PC-9 (cell line): ENCODE data around the gene CNBP. TPM values are rescaled to one million over a fixed set of nuclear protein-coding genes. Genes with fewer than 3 reads are reported as not detected.

Experiments
- BruUV-seq: library from RNA; stranded (reverse); fragments of 400-500 nt; replicated peaks from 2 replicates; lab custom pipeline; 2021; lab: Mats Ljungman, UMichigan
- CTCF ChIA-PET: fragments of 300-600 bp; sonication (Branson Sonifier 250); formaldehyde crosslinking; loops from one replicate; lab custom pipeline; 2022; ENCODE audit warnings: antibody characterized with exemption; lab: Charles Lee
- POLR2A ChIA-PET: fragments of 300-600 bp; sonication (Branson Sonifier 250); formaldehyde crosslinking; loops from one replicate; lab custom pipeline; 2022; ENCODE audit warnings: antibody characterized with exemption; ENCODE audit not compliant: unreplicated experiment; lab: Charles Lee
- DNase-seq, 2 experiments: peaks; one replicate each; pipeline versions ENCODE4 v3.0.0 to v3.0.0-alpha.2; 2015 to 2022; ENCODE audit warnings: mixed read lengths in 1 of 2
- H2AFZ ChIP-seq: fragments of 200-600 bp; sonication (generic); 2 replicates; pipeline ENCODE4 v1.8.1; 2017; ENCODE audit warnings: antibody characterized with exemption
- H3F3A ChIP-seq: fragments of 200-600 bp; sonication (generic); 2 replicates; pipeline ENCODE4 v1.8.1; 2017; ENCODE audit warnings: antibody characterized with exemption, mild to moderate bottlenecking, low read depth; ENCODE audit not compliant: insufficient read depth
- H3K27ac ChIP-seq: fragments of 200-600 bp; sonication (generic); 2 replicates; pipeline ENCODE4 v1.6.1; 2016; ENCODE audit warnings: mixed run types
- H3K27me3 ChIP-seq: fragments of 200-600 bp; sonication (generic); 2 replicates; pipeline ENCODE4 v1.6.1; 2016; ENCODE audit warnings: low read depth, mixed run types; ENCODE audit not compliant: insufficient read depth
- H3K36me3 ChIP-seq: fragments of 200-600 bp; sonication (generic); 2 replicates; pipeline ENCODE4 v1.6.1; 2016; ENCODE audit warnings: low read depth, mixed run types
- H3K4me1 ChIP-seq: fragments of 200-600 bp; sonication (generic); replicated peaks from 2 replicates; pipeline ENCODE4 v1.6.1; 2016; ENCODE audit warnings: mixed run types; ENCODE audit not compliant: insufficient read depth
- H3K4me2 ChIP-seq: fragments of 200-600 bp; sonication (generic); 2 replicates; pipeline ENCODE4 v1.6.1; 2017; ENCODE audit warnings: mixed run types
- H3K4me3 ChIP-seq: fragments of 200-600 bp; sonication (generic); 2 replicates; pipeline ENCODE4 v1.6.1; 2016; ENCODE audit warnings: mixed run types
- H3K79me2 ChIP-seq: fragments of 200-600 bp; sonication (generic); 2 replicates; pipeline ENCODE4 v1.6.1; 2017; ENCODE audit warnings: low read depth, mixed run types
- H3K9me2 ChIP-seq: fragments of 200-600 bp; sonication (generic); 2 replicates; pipeline ENCODE4 v1.8.1; 2017; ENCODE audit warnings: mild to moderate bottlenecking; ENCODE audit not compliant: insufficient read depth
- H3K9me3 ChIP-seq: fragments of 200-600 bp; sonication (generic); 2 replicates; pipeline ENCODE4 v1.8.1; 2016; ENCODE audit warnings: low read depth; ENCODE audit not compliant: insufficient read depth
- H4K20me1 ChIP-seq: fragments of 200-600 bp; sonication (generic); 2 replicates; pipeline ENCODE4 v1.8.1; 2017; ENCODE audit not compliant: insufficient read depth
- EZH2 ChIP-seq: fragments of 200-600 bp; sonication (generic); IDR thresholded peaks from 2 replicates; pipeline ENCODE4 v1.8.0; 2017; ENCODE audit warnings: antibody characterized with exemption, low read depth
- intact Hi-C: fragments of 100-400 bp; cut with micrococcal nuclease; formaldehyde crosslinking; loops from one replicate; pipeline ENCODE4 v1.10.0; 2022; ENCODE audit not compliant: unreplicated experiment
- total RNA-seq: library from RNA; stranded (reverse); gene quantifications from 2 replicates; pipeline ENCODE4 v1.2.3, GENCODE V29; 2021
- TF ChIP-seq, protein P1 (sequence below): fragments of 200-600 bp; sonication (generic); conservative IDR thresholded peaks from 2 replicates; pipeline ENCODE4 v1.6.1; 2017; ENCODE audit warnings: mixed run types, antibody characterized with exemption, mild to moderate bottlenecking, moderate library complexity

The CNBP gene
- total RNA-seq, 1 experiment from 2014 or later = 265 TPM

DNA sequence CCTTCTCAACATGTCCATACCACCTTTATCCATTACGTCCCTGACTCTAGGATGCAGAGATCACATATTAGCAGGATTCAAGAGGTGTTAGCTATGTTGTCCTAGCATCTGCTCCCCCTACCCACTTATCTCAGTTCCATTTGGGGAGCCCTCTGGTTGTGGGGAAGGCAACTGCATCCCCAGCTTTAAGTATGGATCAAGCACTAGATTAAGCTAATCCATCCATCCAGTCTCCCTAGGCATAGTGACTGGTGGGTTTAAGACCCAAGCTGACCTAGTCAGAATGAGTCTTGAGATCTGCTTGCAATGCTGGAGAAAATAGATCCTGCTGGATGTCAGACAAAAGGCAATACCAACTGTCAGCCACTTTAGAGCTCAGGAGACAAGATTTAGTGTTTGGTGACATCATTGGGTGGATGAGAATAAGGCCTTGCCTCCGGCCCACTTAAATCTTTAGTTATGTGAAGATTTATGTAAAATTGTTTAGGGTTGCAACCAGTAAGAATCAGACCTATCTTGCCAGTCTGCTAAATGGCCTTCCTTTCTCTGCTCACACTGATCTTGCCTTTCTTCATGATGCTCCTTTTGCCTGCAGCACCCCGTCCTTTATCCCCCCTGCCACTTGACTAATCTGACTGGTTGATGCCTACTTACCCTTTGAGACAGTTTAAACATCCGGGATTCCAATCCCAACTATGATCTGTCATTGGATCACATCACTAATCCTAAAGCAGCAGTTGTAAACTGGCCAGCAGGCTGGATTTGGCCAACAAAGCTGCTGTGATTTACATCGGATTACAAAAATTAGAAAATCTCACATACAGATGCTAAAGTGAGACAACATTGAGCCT, 20.7 kb downstream of the CNBP start:
- peak overlapping the region; percentile 88 for H3K27ac ChIP-seq
- H4K20me1 ChIP-seq = peaks cover 14% of the 10 kb centered on the region; the same call in 1 of the 2 replicates
- ChIA-PET CTCF (interaction anchor here (0.5 to 1.0 kb wide), 5 partner anchors 29 to 383 kb away, joined by 3 to 5 read pairs (median 4); no protein-coding TSS in a partner anchor), POLR2A (interaction anchor here (0.7 kb wide), 1 partner anchor 43 kb away, joined by 6 read pairs; no protein-coding TSS in a partner anchor)
- TF ChIP-seq, protein P1, sequence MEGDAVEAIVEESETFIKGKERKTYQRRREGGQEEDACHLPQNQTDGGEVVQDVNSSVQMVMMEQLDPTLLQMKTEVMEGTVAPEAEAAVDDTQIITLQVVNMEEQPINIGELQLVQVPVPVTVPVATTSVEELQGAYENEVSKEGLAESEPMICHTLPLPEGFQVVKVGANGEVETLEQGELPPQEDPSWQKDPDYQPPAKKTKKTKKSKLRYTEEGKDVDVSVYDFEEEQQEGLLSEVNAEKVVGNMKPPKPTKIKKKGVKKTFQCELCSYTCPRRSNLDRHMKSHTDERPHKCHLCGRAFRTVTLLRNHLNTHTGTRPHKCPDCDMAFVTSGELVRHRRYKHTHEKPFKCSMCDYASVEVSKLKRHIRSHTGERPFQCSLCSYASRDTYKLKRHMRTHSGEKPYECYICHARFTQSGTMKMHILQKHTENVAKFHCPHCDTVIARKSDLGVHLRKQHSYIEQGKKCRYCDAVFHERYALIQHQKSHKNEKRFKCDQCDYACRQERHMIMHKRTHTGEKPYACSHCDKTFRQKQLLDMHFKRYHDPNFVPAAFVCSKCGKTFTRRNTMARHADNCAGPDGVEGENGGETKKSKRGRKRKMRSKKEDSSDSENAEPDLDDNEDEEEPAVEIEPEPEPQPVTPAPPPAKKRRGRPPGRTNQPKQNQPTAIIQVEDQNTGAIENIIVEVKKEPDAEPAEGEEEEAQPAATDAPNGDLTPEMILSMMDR = no peak; the same call in 1 of the 2 replicates
- TF ChIP-seq EZH2 = no peak
- no peaks in the 10 kb centered on the region for H3K9me3 ChIP-seq
- H3K4me1 ChIP-seq = peaks cover 21% of the 10 kb centered on the region
- 0 out of 2 replicates have a peak, but pooled peaks cover 12% of the 10 kb centered on the region for H3K36me3 ChIP-seq
- peak overlapping the region; percentile 78 for H3K4me3 ChIP-seq
- H3K27me3 ChIP-seq = no peaks in the 10 kb centered on the region
- peaks cover 21% of the 10 kb centered on the region for H3K79me2 ChIP-seq
- no TSS peak for BruUV-seq
- intact Hi-C loops = no loop called here
- H3F3A ChIP-seq = peaks cover 63% of the 10 kb centered on the region
- H2AFZ ChIP-seq = no peak overlapping the region
- H3K4me2 ChIP-seq = peak overlapping the region; percentile 91
- H3K9me2 ChIP-seq = no peaks in the 10 kb centered on the region
- no peak for DNase-seq

- 0 out of 2 replicates have a peak, but pooled peaks cover 6% of the 10 kb centered on the region for H3K36me3 ChIP-seq
- peaks cover 21% of the 10 kb centered on the region for H3K4me1 ChIP-seq
- H3K27ac ChIP-seq = peak overlapping the region; percentile 88
- H3F3A ChIP-seq = peaks cover 52% of the 10 kb centered on the region
- peak overlapping the region; percentile 91 for H3K4me2 ChIP-seq
- intact Hi-C loops = loop anchor here (1.0 kb wide), 1 partner anchor 83 kb away; no protein-coding TSS in a partner anchor
- DNase-seq = peak in 1 of 2 experiments; percentile 33
- no TSS peak for BruUV-seq
- peak overlapping the region; percentile 93; the same call in 1 of the 2 replicates for H2AFZ ChIP-seq
- H3K79me2 ChIP-seq = peaks cover 21% of the 10 kb centered on the region
- POLR2A ChIA-PET = interaction anchor here (0.6 to 0.9 kb wide), 5 partner anchors 78 to 1382 kb away, joined by 3 to 15 read pairs (median 5); no protein-coding TSS in a partner anchor
- H3K9me2 ChIP-seq = no peaks in the 10 kb centered on the region
- H3K9me3 ChIP-seq = no peaks in the 10 kb centered on the region
- CTCF ChIA-PET = interaction anchor here (0.5 to 0.8 kb wide), 5 partner anchors 40 to 192 kb away, joined by 3 to 4 read pairs (median 4); partner anchors contain the start of gene RAB43
- peak overlapping the region; percentile 78 for H3K4me3 ChIP-seq
- H3K27me3 ChIP-seq = no peaks in the 10 kb centered on the region
- peaks cover 8% of the 10 kb centered on the region; the same call in 1 of the 2 replicates for H4K20me1 ChIP-seq
- no peak for TF ChIP-seq EZH2
- TF ChIP-seq, protein P1 = peak; percentile 59; the same call in 1 of the 2 replicates
Observed at GRCh38 chr3:129161860-129162271, 21.8 kb downstream of the CNBP start.
